Limb (tissue), 2 donors: ENCODE results near the gene IKZF1.

ENCODE experiments used
- DNase-seq, 2 donors: peaks; one replicate each; pipeline ENCODE4 v3.0.0-alpha.2; 2016; ENCODE audit errors: extremely low spot score in 2 of 2

IKZF1 gene

GRCh38 chr7:50371551-50372021 is 67.1 kb downstream of the IKZF1 start:
- no peak for DNase-seq

DNA sequence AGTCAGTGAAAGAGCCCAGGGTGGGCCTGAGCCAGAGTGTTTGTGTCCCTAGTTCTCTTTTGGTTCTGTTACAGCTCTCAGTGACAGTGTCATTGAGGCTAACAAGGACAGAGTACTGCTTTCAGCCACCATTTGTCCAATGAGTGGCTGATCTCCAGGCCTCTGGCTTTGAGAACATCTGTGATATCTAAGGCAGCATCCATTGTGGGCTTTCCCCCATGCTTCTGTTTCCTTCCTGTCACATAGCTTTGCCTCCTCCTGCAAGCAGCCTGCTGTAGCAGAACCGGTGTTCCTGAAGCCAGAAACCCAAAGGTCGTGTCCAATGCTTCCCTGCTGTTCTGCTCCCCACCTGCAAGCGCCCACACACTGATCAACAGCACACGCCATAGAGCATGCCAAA is 68.4 kb downstream of the IKZF1 start:
- no peak for DNase-seq

- DNase-seq: no peak
These were observed 71.7 kb downstream of the IKZF1 start for GRCh38 chr7:50376056-50376820.

DNA sequence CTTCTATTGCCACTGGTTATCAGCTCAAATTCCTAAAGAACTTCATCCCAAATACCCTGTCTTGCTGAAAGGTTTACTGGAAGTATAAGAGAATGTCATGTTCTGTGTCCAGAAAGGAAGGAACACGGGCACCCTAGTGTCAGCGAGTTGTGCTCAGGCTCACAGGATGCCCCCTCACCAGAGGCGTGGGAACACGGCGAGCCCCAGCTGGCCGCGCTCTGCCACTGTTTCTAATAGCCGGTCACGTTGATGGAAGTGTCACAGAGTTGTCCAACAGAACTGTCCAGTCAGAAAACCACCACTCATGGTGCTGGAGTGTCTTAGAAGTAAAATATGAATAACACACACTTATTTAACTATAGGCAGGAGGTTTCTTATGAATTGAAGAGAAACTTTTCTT is 72.8 kb downstream of the IKZF1 start:
- no peak for DNase-seq

- DNase-seq: no peak
These were observed 74.6 kb downstream of the IKZF1 start for GRCh38 chr7:50379082-50379481.

GRCh38 chr7:50379539-50379938 is 75.0 kb downstream of the IKZF1 start:
- DNase-seq: no peak

DNA sequence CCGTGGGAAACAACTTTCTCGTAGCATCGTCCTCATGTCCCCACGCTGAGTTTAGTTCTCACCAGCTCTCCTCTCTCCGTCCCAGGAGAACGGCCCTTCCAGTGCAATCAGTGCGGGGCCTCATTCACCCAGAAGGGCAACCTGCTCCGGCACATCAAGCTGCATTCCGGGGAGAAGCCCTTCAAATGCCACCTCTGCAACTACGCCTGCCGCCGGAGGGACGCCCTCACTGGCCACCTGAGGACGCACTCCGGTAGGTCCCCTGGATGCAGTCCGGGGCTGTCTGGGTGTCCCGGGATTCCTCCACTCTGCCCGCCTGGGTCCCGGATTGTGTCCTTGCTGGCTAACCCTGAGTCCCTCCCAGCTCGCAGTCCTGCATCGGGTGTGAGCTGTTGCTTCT is 77.9 kb downstream of the IKZF1 start:
- no peak for DNase-seq

- no peak for DNase-seq
These were observed 82.8 kb downstream of the IKZF1 start for GRCh38 chr7:50387351-50387750.

DNA sequence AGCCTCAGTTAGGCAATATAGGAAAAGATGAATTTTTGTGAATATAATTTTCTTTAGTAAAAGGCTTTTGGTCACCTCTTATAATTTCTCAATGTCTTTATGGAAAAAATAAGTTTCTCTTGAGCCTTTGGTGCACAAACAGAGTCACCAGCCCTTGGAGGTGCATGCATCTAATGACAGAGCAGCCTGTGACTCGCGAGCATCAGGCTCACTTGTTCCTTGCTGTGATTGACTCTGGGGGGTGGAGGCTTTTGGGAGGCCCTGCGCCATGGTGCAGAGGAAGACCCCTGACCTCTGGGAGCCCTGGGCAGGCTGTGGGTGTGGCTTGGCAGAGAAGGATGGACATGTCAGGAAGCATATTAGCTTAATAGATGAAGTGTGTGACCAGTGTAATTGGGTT is 85.4 kb downstream of the IKZF1 start:
- DNase-seq: no peak

DNA sequence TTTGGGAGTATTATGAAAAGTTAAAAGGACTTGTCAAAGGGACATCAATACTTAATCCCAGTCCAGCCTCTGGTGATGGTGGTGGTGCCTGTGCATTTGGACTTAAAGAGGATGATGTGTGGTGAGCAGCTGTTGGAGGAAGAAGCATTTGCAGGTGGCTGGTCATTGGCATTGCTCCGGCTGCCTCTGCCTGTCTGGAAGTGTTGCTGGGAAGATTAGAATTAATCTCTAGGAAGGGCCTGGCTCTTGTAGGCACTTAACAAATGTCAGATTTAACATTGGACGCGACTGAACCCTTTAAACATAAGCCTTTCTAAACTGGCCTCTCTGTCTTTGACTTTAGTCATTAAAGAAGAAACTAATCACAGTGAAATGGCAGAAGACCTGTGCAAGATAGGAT is 86.9 kb downstream of the IKZF1 start:
- no peak for DNase-seq

GRCh38 chr7:50393076-50393475 is 88.6 kb downstream of the IKZF1 start:
- DNase-seq: no peak

- no peak for DNase-seq
These were observed 89.2 kb downstream of the IKZF1 start for GRCh38 chr7:50393547-50394252.

GRCh38 chr7:50394315-50394714 is 89.8 kb downstream of the IKZF1 start:
- no peak for DNase-seq

- DNase-seq: no peak
These were observed 92.3 kb downstream of the IKZF1 start for GRCh38 chr7:50396856-50397255.

GRCh38 chr7:50397320-50397970 is 92.9 kb downstream of the IKZF1 start:
- DNase-seq: no peak

GRCh38 chr7:50397971-50398324 is 93.4 kb downstream of the IKZF1 start:
- no peak for DNase-seq

DNA sequence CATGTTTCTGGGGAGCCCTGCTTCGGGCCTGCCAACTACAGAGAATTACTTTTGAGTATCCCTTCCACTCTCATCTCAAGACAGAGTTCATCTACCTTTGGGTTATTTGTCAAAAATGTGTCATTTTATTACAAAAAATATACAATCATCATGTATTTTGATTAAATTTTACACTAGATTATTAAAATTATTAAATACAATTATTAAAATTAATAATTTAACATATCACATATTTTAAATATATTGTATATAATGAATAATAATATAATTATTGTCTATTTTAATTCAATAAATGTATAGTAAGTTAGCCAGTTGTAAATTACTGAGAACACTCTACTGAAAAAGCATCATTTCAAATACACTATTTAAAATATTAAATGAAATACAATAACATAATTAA is 94.7 kb downstream of the IKZF1 start:
- no peak for DNase-seq

- DNase-seq: no peak
These were observed 95.1 kb downstream of the IKZF1 start for GRCh38 chr7:50399635-50400034.

- no peak for DNase-seq
These were observed 95.6 kb downstream of the IKZF1 start for GRCh38 chr7:50400114-50400513.

DNA sequence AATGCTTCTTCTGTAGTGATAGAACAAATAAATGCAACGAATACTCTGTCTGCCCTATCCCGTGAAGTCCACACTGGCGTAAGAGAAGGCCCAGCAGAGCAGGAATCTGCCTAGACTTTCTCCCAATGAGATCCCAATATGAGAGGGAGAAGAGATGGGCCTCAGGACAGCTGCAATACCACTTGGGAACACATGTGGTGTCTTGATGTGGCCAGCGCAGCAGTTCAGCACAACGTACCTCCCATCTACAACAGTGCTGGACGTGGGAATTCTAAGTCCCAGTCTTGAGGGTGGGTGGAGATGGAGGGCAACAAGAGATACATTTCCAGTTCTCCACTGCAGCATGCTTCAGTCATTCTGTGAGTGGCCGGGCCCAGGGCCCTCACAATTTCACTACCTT is 99.9 kb downstream of the IKZF1 start:
- no peak for DNase-seq

- no peak for DNase-seq
These were observed 100.7 kb downstream of the IKZF1 start for GRCh38 chr7:50405221-50405620.

- DNase-seq: no peak
These were observed 102.4 kb downstream of the IKZF1 start for GRCh38 chr7:50406935-50407334.
